Measurements from ENCODE around the gene ASCC1. TPM values are rescaled to one million over a fixed set of nuclear protein-coding genes. Genes with fewer than 3 reads are reported as not detected.

The ASCC1 gene
- total and polyA plus RNA-seq, 2 donors (not counting 1 experiment from before 2014, with no cell fraction given): 17.9 to 28.1 TPM

- 0% methylated on average over 10 of the region's 10 CpGs for WGBS (ENCODE audit: insufficient coverage)
- peak overlapping the region; percentile 91 for H3K4me3 Mint-ChIP-seq
- ChIA-PET POLR2A (interaction anchor here (0.6 to 5.6 kb wide), 14 partner anchors 9 to 178 kb away, joined by 3 to 29 read pairs (median 6); partner anchors contain the start of genes ANAPC16, ASCC1 and DDIT4), CTCF (interaction anchor here (0.5 to 2.5 kb wide), 21 partner anchors 12 to 200 kb away, joined by 3 to 22 read pairs (median 5); partner anchors contain the start of gene DDIT4)
- H3K4me2 ChIP-seq (replicated peaks; ENCODE audit: low read depth, low read length, poor library complexity, severe bottlenecking): peak overlapping the region; percentile 80
- ATAC-seq (ENCODE audit: low read depth) (peak; percentile 76), DNase-seq (peak; percentile 85)
- no peaks in the 10 kb centered on the region for H3K36me3 ChIP-seq (replicated peaks in 1 of 2; ENCODE audit: control extremely low read depth in 1 of 2, control insufficient read depth in 1 of 2, extremely low read depth in 1 of 2, insufficient read depth in 2 of 2, low read length in 1 of 2)
- peak overlapping the region; percentile 40 for H3K9ac ChIP-seq (ENCODE audit: low read length)
- H3K4me1 Mint-ChIP-seq: peaks cover 80% of the 10 kb centered on the region
- H3K4me3 ChIP-seq (ENCODE audit: control extremely low read depth in 1 of 5, extremely low read depth in 1 of 5, insufficient read depth in 1 of 5, low read depth in 2 of 5, low read length in 4 of 5): peak overlapping the region in 4 of 5 experiments; percentile 26 to 49 (median 44)
- TF ChIP-seq EZH2 (IDR thresholded peaks at IDR 0.05; ENCODE audit: borderline replicate concordance, insufficient read depth, low read depth, low read length, poor library complexity, severe bottlenecking): no peak
- no peak for TF ChIP-seq CTCF (IDR thresholded peaks at IDR 0.05)
- intact Hi-C loops (cut with micrococcal nuclease): loop anchor here (1.0 kb wide), 7 partner anchors 9 to 412 kb away; partner anchors contain the start of gene DDIT4
- no peaks in the 10 kb centered on the region for H3K9me3 Mint-ChIP-seq (ENCODE audit: insufficient read depth)
- no peaks in the 10 kb centered on the region for H3K27me3 Mint-ChIP-seq
- peak overlapping the region; percentile 50 for H2AFZ ChIP-seq (ENCODE audit: insufficient read depth, low read depth, low read length, poor library complexity, severe bottlenecking)
- H3K27ac Mint-ChIP-seq: peak overlapping the region; percentile 98
- peaks cover 0 to 3% (median 0%) of the 10 kb centered on the region in 3 donors for H3K9me3 ChIP-seq (ENCODE audit: control extremely low read depth in 1 of 3, control insufficient read depth in 2 of 3, insufficient read depth in 1 of 3, low read length in 2 of 3)
- no peaks in the 10 kb centered on the region for H4K20me1 ChIP-seq (ENCODE audit: control insufficient read depth, insufficient read depth, low read length, poor library complexity, severe bottlenecking)
- no peaks in the 10 kb centered on the region for H3K27me3 ChIP-seq (replicated peaks in 1 of 4; ENCODE audit: control extremely low read depth in 1 of 4, control insufficient read depth in 3 of 4, insufficient read depth in 4 of 4, low read length in 3 of 4)
- H3K79me2 ChIP-seq (ENCODE audit: control insufficient read depth, insufficient read depth, low read length): peaks cover 8% of the 10 kb centered on the region
- peaks cover 78 to 83% of the 10 kb centered on the region in 2 donors for H3K4me1 ChIP-seq (ENCODE audit: control insufficient read depth in 2 of 2, insufficient read depth in 2 of 2, low read length in 2 of 2)
- H3K27ac ChIP-seq (ENCODE audit: low read length in 2 of 2): peak overlapping the region; percentile 76 to 81
These were observed 32.5 kb upstream of the ASCC1 start for GRCh38 chr10:72248468-72249151.
